RWPE2 (cell line): ENCODE measurements around the gene NUB1.

Experiments used
- ATAC-seq: fragments of 200-7000 bp; cut with Tn5 transposase; 3 replicates; pipeline ENCODE4 v1.9.1; 2021; ENCODE audit warnings: low read depth
- DNase-seq: peaks from one replicate; pipeline ENCODE4 v3.0.0-alpha.2; 2020; ENCODE audit warnings: low spot score
- H3K27ac ChIP-seq: fragments of 450-650 bp; 2 replicates; pipeline ENCODE4 v1.5.1; 2017; ENCODE audit warnings: mild to moderate bottlenecking; ENCODE audit not compliant: poor library complexity, severe bottlenecking
- H3K27me3 ChIP-seq: fragments of 250-450 bp; sonication (Bioruptor Pico); 2 replicates; pipeline ENCODE4 v1.5.1; 2021; ENCODE audit warnings: mild to moderate bottlenecking, moderate library complexity; ENCODE audit not compliant: insufficient read depth, poor library complexity, severe bottlenecking
- H3K36me3 ChIP-seq: fragments of 250-450 bp; sonication (Bioruptor Pico); 2 replicates; pipeline ENCODE4 v1.5.1; 2020; ENCODE audit warnings: low read depth, mild to moderate bottlenecking, moderate library complexity
- H3K4me1 ChIP-seq: fragments of 250-450 bp; sonication (Bioruptor Pico); 2 replicates; pipeline ENCODE4 v1.5.1; 2021; ENCODE audit warnings: mild to moderate bottlenecking, moderate library complexity; ENCODE audit not compliant: insufficient read depth, poor library complexity, severe bottlenecking
- H3K4me3 ChIP-seq: fragments of 250-450 bp; sonication (Bioruptor Pico); 2 replicates; pipeline ENCODE4 v1.5.1; 2021; ENCODE audit warnings: mild to moderate bottlenecking, moderate library complexity; ENCODE audit not compliant: severe bottlenecking
- H3K9me3 ChIP-seq: fragments of 250-450 bp; sonication (Bioruptor Pico); 2 replicates; pipeline ENCODE4 v1.5.1; 2021; ENCODE audit warnings: mild to moderate bottlenecking, moderate library complexity; ENCODE audit not compliant: severe bottlenecking
- CTCF ChIP-seq: fragments of 450-650 bp; IDR thresholded peaks from one replicate; pipeline ENCODE4 v1.5.1; 2017; ENCODE audit warnings: mild to moderate bottlenecking, moderate library complexity; ENCODE audit not compliant: poor library complexity, severe bottlenecking

Gene NUB1

DNA sequence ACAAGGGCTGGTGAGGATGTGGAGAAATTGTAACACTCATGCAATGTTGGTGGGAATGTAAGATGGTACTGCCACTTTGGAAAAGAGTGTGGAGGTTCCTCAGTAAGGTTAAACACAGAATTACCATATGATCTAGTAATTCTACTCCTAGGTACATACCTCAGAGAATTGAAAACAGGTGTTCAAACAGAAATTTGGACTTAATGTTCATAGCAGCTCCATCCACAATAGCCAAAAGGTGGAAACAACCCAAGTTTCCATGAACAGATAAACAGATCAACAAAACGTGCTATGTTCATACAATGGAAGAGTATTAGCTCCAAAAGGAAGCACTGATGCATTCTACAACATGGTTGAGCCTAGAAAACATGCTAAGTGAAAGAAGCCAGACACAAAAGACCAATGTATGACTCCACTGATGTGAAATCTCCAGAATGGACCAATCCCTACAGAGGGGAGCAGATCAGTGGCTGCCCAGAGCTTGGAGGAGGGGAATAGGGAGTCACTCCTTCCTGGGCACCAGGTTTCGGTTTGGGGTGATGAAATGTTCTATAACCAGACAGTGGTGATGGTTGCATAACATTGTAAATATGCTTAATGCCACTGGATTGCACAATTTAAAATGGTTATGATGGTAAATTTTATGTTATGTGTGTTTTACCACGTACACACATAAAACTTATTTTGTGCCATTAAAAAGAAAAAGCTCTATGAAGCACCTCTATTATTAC, 73.9 kb downstream of the NUB1 start:
- Histone ChIP-seq H3K36me3 (no peaks in the 10 kb centered on the region), H3K4me3 (no peak overlapping the region), H3K4me1 (peaks cover 11% of the 10 kb centered on the region), H3K9me3 (peaks cover 7% of the 10 kb centered on the region), H3K27me3 (peaks cover 7% of the 10 kb centered on the region), H3K27ac (peak overlapping the region; percentile 17)
- DNase-seq = no peak
- ATAC-seq = peak; percentile 97
- TF ChIP-seq CTCF = no peak

- no peak for TF ChIP-seq CTCF
- H3K27me3 ChIP-seq = peaks cover 2% of the 10 kb centered on the region
- 0 out of 3 replicates have a peak, but pooled peaks have one; percentile 12 for ATAC-seq
- H3K4me3 ChIP-seq = no peak overlapping the region
- no peak for DNase-seq
- peak overlapping the region; percentile 17 for H3K27ac ChIP-seq
- peaks cover 7% of the 10 kb centered on the region for H3K9me3 ChIP-seq
- no peaks in the 10 kb centered on the region for H3K36me3 ChIP-seq
- H3K4me1 ChIP-seq = peaks cover 11% of the 10 kb centered on the region
Observed at GRCh38 chr7:151416112-151416940, 74.7 kb downstream of the NUB1 start.

- ATAC-seq (no peak), DNase-seq (no peak)
- H3K4me3 ChIP-seq = no peak overlapping the region
- no peaks in the 10 kb centered on the region for H3K36me3 ChIP-seq
- peaks cover 11% of the 10 kb centered on the region for H3K4me1 ChIP-seq
- peaks cover 2% of the 10 kb centered on the region for H3K27me3 ChIP-seq
- H3K27ac ChIP-seq = no peak overlapping the region
- peaks cover 7% of the 10 kb centered on the region for H3K9me3 ChIP-seq
- no peak for TF ChIP-seq CTCF
Observed at GRCh38 chr7:151416941-151417315, 75.3 kb downstream of the NUB1 start.

GRCh38 chr7:151420144-151420543, 78.5 kb downstream of the NUB1 start:
- DNase-seq = no peak
- Histone ChIP-seq H3K27me3 (no peaks in the 10 kb centered on the region), H3K4me3 (no peak overlapping the region), H3K4me1 (peaks cover 11% of the 10 kb centered on the region), H3K27ac (no peak overlapping the region), H3K9me3 (peaks cover 7% of the 10 kb centered on the region), H3K36me3 (no peaks in the 10 kb centered on the region)
- no peak for ATAC-seq
- TF ChIP-seq CTCF = no peak
